GM21381 (cell line): ENCODE results near the gene MAML2.

Experiments
- ATAC-seq: cut with Tn5 transposase; IDR thresholded peaks from one replicate; pipeline ENCODE4 v1.9.1; 2021; ENCODE audit warnings: mild to moderate bottlenecking, moderate library complexity; ENCODE audit not compliant: unreplicated experiment

Gene MAML2

DNA sequence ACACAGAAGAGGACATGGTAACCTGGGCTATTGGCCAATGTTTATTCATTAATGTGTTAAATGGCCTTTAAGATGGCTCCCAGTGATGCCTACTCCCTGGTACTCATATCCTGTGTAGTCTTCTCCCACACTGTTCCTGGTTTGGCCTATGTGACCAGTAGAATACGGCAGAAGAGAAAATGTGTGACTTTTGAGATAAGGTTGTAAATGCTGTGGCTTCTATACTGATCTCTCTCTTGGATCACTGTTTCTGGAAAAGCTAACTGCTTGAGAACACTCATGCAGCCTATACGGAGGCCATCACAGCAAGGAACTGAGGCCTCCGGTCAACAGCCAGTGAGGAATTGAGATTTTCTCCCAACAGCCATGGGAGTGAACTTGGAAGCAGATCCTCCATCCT, 24.1 kb downstream of the MAML2 start:
- no peak for ATAC-seq

DNA sequence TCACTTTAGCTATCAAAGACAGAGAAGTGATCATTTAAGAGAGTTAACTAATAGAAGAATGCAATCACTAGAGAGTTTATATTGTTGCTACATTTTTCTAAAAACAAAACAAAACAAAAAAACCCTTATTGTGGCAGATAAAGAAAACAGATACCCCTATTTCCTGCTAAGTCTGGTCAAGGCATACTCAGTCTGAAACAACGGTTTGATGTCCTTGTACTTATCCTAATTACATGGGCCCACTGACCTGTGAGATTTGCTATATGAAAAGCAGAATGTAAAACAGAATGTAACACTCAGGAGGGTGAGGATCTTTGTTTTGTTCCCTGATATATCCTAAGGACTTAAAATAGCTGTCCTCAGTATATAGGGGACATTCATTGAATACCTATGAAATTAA, 24.6 kb downstream of the MAML2 start:
- no peak for ATAC-seq

DNA sequence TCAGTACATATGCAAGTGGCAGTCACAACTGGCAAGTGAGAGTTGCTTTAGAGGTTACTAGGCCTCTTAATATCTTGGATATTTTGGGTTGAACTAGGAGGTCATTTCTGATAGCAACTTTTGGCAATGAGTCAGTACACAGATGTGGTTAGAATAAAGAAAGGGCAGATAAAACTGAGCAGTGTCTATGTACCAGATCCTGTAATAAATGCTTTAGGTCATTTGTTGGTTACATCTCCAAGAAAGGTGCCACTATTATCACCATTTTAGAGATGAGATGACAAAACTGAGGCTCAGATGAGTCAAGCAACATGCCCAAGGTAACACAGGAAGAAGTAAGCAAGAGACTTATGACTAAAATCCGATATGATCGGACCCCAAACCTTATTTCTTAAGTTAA, 25.0 kb downstream of the MAML2 start:
- ATAC-seq = no peak

DNA sequence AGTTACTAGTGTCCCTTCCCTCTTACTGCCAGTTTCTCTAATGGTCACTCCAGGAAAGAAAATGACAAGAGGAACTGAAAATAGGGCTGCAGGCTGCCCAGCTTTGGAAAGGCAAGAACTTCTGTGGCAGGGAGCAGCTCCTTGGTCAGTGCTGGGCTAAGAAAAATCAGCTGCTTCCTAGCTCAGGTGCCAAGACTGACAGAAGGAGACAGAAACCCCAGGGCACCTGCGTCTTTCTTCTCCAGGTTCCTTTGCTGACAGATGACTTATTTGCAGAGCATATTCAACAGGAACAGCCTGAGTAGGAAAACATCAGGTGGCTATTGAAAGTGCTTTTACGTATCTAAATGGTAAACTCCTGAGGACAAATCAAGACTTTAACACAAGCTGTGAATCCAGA, 25.4 kb downstream of the MAML2 start:
- ATAC-seq = no peak

DNA sequence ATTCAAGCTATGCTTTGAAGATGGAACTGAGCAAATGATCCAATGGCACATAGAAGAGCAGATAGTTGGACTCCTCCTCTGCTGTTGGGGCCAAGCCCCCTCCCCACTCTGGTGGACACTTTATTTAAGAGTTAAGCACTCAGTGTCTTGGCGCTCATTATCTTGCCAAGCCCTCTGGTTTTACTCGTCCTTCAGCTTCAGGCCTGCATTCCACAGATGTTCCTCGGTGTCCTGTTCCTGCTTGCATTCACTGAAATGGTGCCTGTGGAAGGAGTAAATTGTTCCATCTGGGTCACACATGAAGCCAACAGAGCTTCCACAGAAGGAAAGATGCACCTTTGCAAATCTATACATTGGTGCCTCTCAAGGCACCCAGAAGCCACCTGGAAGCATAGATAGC, 26.1 kb downstream of the MAML2 start:
- no peak for ATAC-seq

DNA sequence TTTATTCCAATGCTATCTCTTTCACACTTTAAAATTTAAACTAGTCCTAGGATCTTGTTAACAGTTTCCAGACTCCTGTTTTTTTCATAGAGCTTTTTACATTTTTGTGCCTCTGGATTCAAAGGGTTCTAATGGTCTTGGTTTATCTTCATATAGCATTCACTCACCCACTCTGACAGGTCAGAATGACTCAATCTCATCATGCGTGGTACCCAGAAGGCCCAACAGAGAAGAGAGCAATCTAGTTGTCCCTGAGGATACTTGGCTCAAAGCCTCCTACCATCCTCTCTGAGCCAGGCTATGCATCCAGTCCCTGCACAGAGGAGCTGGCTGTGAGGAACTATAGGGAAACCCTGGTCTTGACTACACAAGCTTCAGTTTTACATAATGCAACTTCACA, 27.5 kb downstream of the MAML2 start:
- no peak for ATAC-seq

DNA sequence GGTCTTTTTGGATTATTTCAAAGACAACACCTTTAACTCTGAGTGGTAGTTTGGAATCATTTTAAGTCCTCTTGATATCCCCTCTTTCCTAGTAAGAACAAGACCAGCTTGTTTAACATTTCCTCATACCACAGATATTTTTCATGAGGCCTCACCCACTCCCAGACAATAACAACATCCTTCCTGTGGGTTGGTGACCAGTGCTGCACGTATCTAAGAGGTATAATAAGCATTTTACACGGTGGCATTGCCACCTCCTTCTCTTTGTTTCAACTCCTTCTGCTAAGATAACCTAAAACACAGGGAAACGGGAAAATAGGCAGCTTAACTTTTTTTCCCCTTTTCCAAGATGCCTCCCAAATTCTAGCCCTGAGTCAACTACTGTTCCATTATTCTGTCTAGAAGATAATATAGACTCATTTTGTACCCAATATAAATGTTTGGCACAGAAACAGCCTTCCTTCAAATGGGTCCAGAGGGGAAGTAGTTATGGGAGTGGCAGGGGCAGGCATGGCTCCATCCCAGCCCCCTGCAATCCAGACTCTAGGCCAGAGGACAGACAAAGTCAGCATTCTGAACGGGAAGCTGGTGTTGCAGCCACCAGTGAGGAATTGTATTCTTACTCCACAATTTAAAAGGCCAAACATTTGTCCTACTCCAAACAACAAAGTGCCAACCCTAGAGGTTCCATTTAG, 28.5 kb downstream of the MAML2 start:
- no peak for ATAC-seq

DNA sequence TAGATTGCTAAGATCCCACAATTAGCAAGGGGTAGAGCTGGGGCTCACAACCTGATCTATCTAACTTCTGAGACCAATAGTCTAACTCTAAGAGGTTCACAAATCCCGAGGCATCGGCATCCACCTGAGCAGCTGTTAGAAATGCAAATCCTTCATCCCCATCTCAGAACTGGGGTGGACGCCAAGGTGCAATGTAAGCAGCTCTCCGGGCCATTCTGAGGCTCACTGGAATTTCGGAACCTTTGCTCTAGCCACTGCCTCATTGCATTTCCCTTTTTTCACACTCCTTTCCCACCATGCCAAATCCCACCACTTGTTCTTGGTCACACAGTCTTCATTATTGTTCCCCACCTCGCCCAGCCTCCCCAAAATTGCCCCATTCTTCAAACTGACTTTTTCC, 29.8 kb downstream of the MAML2 start:
- ATAC-seq = no peak

DNA sequence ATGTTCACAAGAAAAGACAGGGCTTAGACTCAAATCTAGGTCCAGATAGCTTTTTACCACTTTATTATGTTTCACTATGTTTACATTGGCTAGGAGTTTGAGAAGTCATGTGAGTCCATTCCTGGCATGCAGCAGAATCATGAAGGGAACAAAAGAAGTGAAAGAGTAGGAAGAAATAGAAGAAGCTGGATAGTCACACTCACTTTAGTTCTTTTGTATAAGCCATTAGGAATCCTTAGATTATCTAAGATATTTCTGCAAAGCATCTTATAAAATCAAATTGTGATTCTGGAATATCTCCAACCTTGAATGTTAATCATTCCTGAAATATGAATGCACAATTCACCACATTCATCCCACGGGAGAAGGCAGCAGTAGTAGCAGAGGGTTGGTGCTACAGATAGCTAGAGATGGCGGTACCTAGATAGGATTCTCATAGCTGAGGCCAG, 31.9 kb downstream of the MAML2 start:
- ATAC-seq = no peak

DNA sequence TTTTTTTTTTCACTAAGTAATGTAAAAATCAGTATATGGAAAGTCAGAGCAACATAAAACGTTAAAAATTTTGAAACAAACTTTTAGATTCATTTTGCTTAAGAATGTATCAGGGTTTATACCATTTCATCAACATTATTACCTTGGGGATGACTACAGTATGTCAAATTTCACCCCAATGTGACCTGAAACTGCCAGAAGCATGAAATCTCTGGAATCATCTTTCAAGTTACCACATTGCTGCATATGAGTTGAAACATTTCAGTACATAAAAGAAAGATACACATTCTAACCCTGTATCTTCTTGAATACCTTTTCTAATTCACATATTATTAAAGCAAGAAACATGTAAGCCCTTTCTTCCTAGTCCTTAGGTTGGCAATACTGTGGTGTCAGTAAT, 32.8 kb downstream of the MAML2 start:
- no peak for ATAC-seq

DNA sequence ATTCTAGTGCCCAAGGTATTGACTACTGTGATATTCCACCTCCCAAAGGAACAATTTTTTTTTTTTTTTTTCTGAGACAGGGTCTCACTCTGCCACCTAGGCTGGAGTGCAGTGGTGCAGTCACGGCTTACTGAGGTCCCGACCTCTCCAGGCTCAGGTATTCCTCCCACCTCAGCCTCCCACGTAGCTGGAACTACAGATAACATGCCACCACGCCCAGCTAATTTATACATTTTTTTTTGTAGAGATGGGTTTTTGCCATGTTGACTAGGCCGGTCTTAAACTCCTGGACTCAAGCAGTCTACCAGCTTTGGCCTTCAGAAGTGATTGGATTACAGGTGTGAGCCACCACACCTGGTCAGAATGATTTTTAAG, 33.4 kb downstream of the MAML2 start:
- ATAC-seq = no peak

DNA sequence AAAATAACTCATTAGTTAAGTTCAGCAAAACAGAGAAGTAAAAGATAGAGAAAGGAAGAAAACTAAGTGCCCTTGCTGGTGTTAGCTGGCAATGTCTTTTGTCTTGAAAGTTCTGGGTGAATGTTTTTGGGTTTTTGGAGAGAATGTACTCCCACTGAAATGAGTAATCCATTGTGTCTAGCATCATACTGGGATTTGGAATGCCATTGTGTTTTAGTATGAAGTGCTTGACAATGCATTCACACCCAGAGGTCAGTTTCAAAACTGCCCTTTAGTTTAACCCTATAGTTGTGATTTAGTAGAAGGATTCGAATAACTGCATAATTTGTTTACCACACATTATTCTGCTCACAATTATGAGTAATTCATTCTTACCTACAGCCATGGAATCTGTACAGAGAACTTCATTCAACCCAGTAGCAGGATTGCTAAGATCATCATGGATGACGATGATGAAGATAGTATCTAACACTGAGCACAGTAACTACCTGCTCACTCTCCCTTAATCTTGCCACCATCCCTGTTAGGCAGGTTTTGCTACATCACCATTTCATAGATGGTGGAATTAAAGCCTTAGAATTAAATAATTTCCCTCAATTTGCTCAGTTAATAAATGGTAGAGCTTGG, 33.9 kb downstream of the MAML2 start:
- no peak for ATAC-seq

DNA sequence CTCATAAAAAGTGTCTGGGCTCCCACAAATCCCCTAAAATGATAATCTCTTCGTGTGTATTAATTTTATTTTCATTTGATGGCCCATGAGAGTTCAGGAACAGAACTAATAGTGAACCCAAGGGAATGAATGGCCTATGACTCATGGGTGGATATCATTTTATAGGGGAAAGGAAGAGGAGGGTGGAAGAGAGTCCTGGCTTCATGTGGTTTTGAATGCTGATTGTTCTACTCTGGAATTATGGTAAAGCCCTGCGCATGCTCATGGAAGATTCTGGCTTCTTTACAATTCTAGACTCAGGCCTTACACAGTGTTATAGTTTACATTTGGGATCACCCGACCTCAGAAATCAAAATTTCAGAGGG, 35.2 kb downstream of the MAML2 start:
- no peak for ATAC-seq

DNA sequence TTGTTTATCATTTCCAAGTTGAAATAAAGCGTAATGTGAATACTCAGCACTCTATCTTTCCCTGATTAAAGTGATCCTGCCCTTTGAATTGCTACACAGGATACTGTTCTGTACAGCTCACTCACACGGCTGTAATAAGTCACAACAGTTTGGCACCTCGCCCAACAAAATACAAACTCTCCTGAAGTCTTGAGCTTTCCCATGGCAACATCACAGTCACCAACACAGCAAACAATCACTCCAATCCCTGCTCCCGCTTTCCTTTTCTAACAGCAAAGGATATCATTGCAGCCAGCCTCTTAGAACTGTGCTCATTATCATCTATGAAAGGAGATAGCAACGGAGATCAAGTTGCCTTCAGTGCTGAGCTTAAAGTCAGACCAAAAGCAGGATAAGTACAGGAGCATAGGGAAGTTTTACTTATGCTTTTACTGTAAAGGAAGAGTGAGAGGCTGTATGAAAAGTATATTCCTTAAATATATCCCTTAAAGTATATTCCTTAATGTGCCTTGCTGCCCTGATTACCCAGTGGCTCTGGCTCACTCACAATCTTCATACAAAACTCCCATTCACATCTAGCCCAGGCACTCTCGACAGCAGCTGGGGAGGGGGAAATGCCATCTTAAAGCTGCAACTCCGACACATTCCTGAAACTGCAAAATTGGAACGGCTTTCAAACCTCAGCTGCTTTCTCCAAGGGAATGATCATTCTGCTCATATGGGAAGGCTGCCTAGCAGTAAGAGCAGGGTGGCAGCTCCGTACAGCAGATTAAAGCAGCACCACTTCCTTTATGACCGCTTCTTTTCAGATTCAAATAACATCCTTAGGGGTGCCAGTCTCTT, 35.8 kb downstream of the MAML2 start:
- no peak for ATAC-seq

DNA sequence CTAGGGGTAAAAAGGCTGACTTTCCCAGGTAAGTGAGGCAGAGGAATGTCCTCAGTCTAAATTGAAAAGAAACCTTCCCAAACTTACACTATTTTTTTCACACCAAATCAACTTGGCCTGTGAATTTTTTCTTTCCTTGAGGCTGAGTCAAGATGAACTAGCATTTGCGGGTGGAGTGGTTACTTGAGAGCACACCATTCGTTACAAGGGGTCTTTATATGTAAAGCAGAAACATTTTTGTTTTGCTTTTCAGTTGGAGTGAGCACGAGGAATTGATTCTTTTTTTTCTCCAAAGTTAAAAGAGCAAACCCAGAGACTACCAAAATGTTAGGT, 36.4 kb downstream of the MAML2 start:
- ATAC-seq = no peak

DNA sequence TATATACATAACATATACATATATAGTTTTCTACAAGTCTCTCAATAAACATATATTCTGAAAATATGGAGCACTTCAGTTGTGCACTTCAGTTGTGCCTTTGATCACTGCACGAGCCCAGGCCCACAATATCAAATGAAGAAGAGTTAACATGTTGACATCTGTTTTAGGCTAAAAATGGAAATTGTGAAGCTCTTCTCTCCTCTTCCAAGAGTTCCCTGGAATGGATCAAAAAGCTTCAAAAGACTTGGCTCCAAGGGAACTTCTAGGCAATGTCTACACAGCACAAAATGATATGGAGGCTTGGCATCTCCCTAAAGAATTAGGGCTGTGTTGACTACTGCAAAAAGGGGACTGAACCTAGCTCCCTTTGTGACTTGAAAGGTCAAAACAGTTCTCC, 36.9 kb downstream of the MAML2 start:
- ATAC-seq = no peak

DNA sequence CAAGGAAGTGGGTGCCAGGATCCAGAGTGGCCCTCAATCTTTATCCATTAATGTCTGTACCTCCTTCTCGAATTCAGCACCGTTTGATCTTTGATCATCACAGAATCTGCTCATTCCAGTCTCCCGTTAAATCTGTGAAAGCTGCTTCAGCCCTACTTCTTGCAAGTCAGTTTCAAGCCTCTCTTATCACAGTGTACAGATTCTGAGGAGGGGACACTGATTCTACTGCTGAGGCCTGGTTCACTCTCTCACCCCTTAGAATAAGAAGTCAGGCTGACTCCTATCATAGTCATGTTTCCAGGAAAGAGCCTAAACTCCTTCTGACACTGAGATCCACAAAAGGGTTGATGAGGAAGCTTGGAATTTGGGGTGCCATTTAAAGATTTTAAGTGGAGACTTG, 39.0 kb downstream of the MAML2 start:
- ATAC-seq = no peak

DNA sequence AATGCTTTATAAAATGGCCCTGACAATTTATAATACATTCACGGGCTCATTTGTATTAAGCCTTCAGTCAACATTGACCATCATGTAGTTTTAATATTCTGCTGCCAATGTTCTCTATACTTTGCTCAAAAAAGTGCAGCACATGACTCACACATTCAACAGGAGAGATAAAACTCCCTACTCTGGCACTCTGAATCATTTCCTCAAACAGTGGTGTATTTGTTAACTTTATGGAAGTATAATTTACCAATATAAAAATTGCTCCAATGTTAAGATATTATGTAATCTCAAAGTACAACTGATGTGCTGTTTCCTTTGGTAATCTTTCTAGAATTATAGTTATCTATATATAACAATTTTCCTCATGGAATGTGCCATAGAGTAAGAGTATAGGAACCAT, 39.9 kb downstream of the MAML2 start:
- ATAC-seq = no peak

DNA sequence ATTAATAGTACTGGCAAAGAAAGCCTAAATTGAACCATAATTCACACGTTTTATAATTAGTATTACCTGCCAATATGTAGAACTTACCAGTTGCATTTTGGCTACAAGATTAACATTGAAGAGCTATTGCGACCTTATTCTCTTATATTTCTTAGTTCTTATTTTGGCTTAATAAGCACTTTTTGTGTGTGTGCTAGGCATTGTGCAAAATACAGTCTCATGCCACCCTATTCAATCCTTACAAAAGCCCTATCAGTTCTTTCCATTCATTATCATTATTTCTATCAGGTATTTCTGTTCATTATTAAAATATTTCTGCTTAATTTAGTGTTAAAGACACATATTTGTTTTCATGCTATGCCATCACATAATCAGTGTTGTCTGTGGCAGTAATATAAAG, 41.2 kb downstream of the MAML2 start:
- no peak for ATAC-seq

DNA sequence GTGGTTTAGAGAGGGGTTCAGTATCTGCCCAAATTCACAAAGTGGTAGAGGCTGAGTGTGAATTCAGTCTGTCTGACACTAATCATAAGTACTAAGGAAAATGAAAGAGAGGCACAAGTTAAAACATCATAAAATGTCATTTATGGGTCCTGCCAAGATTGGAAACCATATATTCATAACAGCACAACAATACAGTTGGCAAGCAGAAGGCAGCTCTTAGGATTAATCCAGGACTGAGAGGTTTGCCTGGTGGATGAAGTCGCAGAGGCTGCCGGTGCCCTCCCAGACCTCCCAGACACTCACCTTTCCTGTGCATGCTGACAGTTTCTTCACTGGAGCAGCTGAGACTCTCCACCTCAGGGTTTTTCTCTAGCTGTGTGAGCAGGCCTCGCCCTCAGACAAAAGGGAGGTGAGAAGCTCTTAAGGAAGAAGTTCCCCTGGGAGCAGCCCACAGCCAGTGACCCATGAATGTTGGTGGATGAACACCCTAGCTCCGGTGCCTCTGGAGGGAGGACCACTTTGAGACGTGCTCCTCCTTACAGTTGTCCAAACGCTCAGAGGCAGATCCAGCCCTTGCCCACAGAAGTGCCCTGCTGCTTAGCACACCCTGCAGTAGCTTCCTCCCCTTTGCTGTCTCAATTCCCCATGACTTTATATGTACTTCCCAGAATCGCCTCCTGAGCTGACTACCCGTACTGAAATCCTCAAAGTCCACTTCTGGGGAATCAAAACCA, 43.7 kb downstream of the MAML2 start:
- ATAC-seq = no peak

DNA sequence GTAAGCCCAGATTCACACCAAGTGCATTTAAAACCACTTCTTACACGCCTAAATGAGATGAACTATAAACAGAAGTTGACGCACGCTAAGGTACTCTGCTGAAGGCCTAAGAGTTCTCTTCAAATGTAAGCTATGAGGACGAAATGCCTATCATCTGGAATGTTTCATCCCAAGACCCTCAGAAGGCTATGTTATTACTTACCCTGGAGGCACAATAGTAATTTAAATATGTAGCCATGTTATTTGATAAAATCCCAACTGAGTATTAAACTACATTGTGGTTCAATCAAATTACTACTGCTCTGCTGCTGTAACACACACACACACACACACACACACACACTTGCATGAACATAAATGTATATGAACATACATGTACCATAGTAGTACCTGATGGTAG, 47.6 kb downstream of the MAML2 start:
- ATAC-seq = no peak

DNA sequence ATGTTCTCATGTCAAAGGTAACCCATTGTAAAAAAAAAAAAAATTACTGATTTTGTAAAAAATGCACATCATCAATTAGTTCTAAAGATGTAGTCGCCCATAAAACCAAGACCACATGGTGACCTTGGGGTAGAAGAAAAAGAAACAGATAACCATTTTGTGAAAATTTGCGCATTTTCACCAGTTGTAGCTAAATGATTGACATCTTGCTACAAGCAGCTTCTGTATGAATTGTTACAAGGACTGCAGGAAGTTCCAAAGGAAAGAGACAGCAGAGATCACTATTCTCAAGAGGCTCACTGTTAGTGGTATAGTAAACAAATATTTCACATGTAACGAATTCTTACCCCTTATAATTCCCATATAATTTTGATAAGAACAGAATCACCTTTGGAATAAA, 48.7 kb downstream of the MAML2 start:
- ATAC-seq = no peak
